GM18873 (cell line): ENCODE results near the gene SMARCD3.

Experiments used
- ATAC-seq: cut with Tn5 transposase; IDR thresholded peaks from one replicate; pipeline ENCODE4 v1.9.1; 2021; ENCODE audit warnings: mild to moderate bottlenecking, moderate library complexity, moderate number of reproducible peaks; ENCODE audit not compliant: unreplicated experiment, low FRiP score

Gene SMARCD3

DNA sequence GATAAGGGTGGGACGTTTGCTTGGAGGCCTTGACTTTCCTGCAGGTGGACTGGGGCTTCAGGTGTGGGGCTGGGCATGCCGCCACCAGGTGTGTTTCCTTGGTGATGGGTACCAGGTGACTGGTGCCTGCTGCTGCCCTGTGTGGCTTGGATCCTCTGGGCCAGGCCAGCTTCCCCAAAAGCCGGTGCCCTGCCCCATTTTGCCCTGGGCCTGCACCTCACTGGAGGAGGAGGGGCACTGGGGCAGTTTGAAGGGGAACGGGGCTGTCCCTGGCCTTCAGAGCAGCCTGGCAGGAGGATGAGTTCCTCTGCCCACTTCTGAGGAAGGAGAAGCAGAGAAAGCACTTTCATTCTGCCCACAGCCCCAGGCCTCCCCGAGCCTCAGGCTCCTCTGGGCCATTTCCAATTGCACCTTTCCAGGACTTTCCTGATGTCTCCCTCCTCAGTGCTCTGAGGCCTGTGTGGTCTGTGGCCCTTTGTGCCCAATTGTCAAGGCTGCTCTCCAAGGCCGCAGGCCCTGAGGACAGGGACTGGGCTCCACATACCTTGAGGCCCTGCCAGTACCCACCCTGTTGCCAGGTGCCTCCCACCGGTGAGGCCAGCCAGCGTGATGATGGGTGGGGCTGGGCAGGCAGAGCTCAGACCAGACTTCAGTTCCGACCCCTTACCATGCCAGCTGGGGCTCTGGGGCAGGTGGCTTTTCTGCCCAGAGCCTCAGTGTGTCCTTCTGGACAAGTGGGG is 25.3 kb upstream of the SMARCD3 start:
- ATAC-seq = no peak

DNA sequence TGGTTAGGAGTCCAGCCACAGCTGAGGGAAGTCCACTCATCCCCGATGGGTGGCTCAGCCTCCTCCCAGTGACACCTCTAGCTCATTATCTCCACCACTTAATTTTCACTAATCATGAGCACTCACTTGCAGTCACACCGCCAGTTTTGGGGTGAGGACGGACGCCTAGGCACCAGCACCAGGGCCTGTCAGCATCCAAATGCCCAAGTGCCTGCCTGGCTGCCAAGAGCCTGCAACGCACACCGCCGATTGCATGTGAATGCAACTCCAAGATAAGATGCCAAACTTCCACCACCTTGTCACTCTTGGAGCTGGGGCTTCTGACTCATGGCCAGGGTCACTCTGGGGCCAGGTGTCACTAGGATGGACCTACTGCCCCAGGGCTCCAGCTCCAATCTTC is 24.4 kb upstream of the SMARCD3 start:
- no peak for ATAC-seq

DNA sequence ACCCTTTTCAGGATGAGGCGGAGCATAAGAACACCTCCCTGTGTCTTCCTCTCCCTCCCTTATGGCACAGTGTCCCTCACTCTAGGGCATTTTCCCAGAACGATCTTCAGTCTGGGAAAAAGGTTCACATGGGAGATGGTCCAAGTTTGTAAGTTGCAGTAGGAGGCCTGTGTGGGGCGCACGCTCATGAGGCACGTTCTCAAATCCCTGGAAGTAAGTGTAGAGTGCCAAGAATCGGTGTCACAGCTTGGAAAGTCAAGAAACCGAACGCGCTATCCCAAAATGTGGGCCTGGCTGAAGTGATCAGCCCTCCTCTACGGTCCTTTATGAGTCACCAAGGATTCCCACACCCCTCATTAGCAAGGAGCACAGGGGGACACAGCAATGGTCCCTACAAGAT is 23.9 kb upstream of the SMARCD3 start:
- ATAC-seq = no peak

DNA sequence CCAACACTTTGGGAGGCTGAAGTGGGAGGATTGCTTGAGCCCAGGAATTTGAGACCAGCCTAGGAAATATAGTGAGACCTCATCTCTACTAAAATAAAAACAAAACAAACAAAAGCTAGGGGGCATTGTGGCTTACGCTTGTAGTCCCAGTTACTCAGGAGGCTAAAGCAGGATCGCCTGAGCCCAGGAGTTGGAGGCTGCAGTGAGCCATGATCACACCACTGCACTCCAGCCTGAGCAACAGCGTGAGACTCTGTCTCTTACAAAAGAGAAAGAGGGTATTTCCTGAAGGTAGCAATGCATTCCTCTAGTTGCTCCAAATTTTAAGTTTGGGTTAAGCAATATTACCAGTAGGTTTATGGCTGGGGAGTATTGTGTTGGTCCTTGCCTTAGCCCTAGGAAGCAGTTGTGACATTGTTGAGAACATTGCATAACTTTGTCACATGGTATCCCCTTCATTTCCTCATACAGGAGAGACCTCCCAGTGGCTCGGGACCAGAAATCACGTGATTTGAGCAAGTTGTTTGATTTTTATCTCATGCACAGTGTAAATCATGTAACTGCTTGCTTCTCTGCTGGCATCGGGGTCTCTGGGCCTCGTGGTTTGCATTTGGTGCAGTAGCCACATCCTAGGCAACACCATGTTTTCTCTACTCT is 23.3 kb upstream of the SMARCD3 start:
- no peak for ATAC-seq

DNA sequence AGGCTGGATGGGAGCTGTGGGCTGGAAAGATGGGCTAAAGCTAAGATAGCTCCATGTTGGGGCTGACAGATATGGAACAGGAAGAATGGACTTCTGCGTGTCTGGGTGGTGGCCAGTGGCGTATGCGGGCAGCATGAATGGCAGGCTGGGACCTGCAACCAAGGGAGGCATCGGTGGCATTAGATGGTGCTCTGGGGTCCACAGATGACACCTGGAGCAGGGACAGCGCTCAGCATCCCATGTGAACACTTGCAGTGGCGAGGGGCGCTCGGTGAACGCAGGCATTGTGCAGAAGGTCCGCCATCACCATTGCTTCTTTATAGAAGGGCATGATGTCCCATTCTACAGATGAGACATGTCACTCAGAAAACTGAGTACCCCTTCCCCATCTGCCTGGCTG is 21.0 kb upstream of the SMARCD3 start:
- ATAC-seq = no peak

DNA sequence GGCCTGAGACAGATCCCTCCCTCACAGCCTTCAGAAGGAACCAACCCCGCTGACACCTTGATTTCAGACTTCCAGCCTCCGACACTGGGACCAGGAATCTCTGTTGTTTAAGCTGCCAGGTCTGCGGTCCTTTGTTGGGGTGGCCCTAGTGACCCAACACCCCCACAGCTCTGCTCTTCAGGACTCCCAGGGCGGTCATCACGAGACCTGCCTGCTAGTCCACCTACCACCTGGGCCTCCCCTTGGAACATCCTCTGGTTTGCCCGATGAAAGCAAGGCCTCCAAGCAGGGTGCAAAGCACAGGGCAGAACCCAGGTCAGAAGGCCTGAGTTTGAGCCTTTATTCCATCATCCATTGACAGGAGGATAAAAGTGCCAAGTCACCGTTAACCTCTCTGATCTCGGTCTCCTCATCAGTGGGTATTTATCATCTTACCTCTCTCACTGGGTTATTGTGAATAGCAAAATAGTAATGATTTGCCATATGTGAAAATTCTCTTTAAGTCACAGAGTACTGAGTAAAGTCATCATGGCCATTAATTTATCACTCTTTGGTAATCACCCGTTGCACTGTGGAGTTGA is 16.9 kb upstream of the SMARCD3 start:
- no peak for ATAC-seq

DNA sequence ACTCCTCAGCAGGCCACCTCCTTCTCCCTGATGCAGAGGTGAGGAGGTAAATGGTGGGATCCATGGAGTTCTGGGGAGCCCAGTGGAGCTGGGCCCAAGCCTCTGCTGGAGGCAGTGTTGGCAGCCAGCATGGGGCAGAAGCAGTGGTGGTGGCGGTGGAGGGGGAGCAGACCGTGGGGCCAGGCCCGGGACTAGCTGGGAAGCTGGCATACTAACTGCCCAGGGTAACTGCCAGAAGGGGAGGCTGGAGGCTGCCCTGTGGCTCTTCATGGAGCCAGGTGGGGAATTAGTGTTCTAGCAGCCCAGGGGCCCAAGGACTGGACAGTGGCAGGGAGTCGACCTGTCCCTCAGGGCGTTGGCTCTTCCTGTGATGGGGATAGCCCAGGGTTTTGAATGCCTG is 16.1 kb upstream of the SMARCD3 start:
- no peak for ATAC-seq

DNA sequence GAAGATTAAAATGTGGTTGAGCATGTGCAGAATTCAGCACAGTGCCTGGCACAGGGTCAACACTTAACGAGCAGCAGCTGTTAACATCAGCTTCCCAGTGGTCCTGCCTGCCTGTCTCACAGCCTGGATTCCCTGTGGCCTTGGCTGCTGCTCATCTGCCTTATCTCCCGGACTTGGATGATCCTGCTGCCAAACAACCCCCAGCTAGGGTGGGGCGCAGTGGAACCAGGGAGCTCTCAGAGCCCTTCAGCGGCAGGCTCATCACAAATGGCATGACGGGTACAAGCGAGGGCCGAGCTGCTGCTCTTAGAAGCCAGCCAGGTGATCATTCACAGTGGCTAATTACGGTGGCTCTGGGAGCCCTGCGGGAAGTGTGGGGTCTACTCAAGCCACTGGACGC is 13.0 kb upstream of the SMARCD3 start:
- ATAC-seq = no peak

DNA sequence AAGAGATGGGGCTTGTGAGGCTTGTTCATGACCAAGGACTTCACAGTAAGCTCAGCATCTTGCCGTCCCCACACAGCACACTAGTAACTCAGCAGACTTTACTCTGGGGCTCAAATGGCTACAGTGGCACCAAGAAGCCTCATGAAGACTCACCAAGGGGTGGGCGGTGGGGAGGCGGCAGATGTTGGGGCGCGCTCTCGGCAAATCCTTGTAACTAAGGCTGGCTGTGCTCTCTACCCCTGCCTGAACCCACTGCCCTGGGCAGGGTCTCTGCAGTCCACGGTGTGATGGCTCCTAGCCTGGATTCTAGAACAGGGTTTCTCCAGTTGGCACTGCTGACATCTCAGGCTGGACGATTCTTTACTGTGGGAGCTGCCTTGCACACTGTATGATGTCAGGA is 12.4 kb upstream of the SMARCD3 start:
- no peak for ATAC-seq

DNA sequence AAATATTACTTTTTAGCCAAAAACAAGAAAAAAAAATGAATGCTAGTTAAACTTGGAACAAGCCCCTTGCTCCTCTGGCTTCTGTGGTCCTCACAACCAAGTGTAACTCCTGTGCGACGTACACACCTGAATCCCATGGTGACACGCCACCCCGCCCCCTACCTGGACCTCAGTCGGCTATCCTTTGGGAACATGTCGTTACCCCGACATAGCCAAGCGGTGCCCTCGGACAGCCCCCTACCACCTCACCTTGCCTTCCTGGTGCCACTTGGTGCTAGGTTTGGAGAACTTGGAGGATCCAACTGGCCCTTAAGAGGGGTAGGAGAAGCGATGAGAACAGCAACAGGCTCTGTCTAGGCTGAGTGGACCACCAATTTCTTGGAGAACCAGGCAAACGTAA is 12.0 kb upstream of the SMARCD3 start:
- no peak for ATAC-seq

DNA sequence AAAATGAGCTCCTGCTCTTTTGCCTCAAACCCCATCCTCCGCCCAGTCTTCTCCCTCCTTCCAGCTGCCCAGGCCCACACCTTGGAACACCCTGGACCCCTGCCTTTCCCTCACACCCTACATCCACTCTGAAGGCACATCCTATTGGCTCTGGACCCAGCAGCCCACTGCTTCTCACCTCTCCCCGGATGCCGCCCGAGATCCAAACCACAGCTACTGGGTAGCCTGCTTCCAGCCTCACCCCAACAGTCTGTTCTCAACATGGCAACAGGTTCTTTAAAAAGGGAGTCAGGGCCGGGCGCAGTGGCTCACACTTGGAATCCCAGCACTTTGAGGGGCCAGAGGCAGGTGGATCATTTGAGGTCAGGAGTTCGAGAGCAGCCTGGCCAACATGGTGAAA is 9.5 kb upstream of the SMARCD3 start:
- ATAC-seq = no peak

DNA sequence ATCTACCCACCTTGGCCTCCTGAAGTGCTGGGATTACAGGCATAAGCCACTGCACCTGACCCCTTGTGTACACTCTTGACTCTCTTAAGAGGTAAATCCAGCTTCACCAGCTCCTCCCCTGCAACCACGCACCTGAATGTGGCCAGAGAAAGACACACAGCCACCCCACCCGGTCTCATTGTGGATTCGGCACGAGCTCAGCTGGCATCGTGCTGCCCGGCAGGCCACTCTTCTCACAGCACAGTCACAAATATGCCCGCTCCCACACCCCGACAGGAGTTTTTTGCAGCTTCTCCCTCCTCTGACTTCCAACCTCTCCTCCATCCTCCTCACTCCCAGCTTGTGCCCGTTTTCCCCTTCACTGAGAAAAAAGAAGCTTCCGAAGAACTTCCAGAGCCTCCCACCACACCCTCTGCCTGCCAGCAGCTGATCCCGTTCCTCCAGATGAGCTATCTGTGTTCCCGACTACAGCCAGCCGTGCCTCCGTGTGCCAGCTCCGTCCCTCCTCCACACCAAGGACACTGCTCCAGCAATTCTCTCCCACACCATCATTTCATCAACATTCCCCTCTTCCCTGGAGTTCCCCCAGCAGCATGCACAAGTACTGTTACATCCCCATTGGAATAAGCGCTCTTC is 8.0 kb upstream of the SMARCD3 start:
- ATAC-seq = no peak

DNA sequence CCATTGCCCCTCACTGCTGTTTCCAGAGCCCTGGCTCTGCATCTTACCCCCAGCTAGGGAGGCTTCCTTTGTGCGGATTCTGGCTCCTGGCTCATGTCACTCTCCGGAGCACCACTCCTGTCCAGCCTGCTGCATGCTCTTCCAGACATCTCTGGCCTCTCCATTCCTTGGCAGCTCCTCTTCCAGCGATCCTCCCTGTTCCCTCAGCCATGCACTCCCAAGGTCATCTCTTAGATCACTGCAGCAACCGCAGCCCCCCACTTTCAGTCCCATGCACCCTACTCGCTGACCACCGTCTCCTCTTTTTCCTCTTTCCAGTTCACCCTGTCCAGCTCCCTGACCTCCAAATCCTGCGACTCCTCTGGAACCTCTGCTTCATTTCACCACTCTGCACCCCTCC is 6.9 kb upstream of the SMARCD3 start:
- ATAC-seq = no peak

DNA sequence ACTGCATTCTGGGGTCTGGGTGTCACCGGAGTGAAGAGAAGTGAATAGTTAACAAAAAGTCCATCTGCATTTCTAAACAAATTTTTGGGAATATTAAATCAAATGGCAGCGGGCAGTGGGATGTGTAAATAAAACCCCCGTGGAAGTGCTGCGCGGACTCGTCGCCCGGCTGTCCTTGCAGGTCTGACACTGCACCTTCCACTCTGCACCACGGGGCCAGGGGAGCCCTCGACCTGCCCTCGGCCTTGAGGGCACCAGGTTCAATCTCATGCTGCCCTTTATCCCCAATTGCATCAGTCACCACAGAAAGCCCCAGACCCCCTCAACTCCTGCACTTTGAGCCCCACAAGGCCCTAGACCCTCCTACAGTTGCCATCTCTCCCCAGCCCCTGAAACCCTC is 6.4 kb upstream of the SMARCD3 start:
- ATAC-seq = no peak

DNA sequence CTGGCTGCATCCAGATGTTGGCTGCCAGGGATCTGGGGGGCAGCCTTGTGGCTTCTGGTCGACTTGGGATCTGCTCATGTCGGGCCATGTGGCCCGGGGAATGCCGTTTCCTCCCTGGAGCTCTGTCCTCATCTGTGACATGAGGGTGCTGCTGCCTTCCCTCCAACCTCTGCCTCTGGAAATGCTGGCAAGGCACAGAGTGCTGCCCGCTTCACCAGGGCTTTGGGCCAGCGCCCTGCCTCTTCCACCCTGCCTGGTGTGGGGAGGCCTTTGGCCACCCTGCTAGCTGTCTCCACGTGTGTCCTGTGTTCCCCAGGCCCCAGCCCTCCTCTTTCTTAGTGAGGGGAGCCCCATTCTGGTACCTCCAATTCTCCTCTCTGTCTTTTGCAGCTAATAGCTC is 5.8 kb upstream of the SMARCD3 start:
- ATAC-seq = no peak

DNA sequence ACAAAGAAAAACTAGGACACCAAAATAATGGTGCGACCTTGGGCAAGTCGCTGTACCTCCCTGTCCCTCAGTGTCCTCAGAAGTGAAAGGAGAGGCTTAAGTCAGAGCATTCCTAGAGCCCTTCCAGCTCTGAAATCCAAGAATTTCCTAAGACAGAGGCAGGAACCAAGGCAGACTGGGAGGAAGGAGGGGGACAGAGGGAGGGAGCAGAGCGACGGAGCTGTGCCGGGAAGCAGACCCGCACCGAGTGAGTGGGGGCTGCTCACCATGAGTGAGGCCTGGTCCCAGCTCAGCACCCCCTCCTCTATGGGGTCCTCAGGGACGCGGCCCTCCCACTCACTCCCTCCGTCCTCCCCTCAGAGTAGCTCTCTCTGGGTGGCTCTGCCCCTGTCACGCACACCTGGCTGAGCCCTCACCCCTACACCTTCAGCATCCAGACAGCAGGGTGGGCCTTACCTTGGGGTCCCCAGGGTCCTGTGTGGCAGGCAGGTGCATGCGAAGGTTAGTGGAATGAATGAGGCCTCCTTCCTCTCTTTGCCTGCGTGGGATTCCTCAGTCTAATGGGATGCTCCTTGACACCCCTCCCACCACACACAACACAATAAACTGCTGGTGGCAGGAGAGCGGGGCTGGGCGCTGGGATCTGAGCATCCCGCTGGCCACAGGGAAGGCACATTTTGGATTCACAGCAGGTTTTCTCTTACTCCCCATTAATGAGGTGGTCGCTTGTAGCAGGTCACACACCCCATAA is 4.6 kb upstream of the SMARCD3 start:
- no peak for ATAC-seq

DNA sequence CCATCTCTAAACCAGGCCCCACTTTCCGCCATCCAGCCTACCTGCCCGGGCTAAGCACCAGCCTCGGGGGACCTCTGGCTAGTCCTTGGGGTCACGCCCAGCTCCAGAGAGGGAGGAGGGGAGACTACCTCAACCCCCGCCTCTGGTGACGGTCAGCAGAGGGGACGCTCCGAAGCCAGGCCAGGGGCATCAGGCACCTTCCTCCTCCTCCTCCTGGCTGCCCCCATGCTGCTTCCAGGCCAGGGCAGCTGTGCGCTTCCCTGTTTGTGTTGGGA is 4.0 kb upstream of the SMARCD3 start:
- ATAC-seq = no peak

DNA sequence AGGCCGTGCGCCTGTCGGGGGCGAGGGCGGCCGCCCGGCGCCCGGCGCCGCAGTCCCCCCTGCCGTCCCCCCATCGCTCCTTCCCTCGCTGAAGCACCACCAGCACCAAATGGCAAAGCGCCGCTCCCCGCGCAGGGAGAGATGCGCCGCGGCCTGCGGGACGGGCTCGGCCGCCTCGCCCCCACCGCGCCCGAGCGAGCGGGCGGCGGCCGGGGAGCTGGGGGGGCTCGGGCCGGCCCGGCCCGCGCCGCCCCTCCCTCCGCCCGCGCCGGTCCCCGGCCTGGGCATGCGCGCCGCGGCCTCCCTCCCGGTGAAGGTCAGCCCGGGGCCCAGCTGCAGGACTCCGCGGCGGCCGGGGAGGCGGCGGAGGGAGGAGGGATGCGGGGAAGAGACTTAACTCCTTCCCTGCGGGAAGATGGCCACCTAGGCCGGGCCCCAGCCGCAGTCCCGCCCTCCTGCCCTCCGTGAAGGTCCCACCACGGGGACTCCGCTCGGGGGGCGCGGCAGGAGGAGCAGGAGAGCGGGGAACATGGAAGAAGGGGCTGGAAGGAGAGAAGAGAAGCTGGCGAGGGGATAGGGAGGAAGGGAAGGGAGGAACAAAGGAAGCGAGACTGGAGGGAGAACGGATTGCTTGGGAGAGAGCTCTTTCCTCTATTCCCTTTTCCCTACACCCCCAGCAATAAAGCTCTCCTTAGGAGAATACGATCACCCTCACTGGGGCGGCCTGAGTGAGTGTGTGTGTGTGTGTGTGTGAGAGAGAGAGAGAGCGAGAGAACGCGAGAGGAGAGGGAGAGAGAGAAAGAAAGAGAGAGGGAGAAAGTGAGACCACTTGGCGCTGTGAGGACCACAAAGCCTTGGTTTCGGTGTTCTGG is 3.4 kb upstream of the SMARCD3 start:
- ATAC-seq = no peak

DNA sequence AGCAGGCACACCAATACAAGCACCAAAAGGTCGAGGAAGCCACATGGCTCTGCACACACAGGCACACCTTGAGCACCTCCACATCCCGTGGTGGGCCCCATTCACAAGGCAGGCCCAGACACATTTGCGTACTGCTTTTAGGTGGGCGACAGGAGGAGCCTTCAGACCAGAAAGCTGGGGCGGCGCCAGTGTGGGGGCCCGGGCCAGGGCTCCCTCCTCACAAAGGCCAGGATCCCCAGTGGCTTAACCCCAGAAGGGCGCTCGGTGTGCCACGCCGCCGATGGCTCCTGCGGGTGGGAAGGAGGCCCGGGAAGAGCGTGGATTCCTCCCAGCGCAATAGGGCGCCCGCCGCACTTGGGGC is 2.8 kb upstream of the SMARCD3 start:
- ATAC-seq = no peak
